Glomerular endothelial cell (primary cell): ENCODE measurements around the gene CPVL. TPM values are rescaled to one million over a fixed set of nuclear protein-coding genes. Genes with fewer than 3 reads are reported as not detected.

ENCODE experiments used
- DNase-seq: peaks from one replicate; pipeline ENCODE4 v3.0.0-alpha.2; 2011; ENCODE audit warnings: low read depth, low spot score; ENCODE audit errors: extremely low read depth
- total RNA-seq: library from RNA; depleted of rRNA; stranded (reverse); fragments of >200 nt; gene quantifications from 2 replicates; pipeline ENCODE4 v1.2.3, GENCODE V29; 2015

CPVL gene
- total RNA-seq, 1 donor from 2014 or later = 2.1 TPM

DNA sequence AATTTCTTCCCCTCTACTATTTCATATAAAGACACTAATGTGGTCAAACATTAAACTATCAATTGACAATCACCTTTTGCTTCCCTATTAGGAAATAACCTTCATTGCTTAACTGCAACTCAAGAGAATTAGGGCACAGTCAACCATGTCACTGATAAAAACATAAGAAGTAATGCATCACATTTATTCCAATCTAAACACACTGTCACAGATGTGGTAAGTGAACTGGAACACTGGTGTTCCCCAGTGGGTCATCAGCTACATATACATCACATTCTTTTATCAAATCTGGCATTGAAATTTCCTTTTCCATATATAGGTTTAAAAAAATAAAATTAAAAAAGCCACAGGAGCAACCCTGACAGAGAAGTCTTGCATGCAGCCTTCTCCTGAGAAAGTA lies 191.9 kb downstream of the CPVL start:
- DNase-seq = no peak

DNA sequence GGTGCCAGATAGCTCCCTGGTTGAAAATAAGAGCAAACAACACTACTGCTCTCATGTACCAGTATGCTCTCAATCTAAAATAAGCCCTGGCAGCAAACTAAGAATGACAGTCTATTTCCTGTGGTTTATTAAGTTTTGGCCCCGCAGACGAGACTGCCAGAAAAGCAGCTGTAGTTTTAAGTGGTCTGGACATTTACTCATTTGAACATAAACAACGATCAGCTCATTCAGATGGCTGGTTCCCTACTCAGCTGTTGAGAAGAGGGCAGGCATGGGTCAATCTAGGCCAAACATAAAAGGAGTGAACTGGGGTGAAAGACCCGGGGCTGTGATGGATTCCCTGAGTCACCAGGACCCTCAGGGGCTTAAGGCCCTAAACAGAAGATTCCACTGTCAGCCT lies 192.7 kb downstream of the CPVL start:
- DNase-seq = no peak

Other genes starting within 250 kb of the CPVL start
- gene TRIL, start 188.2 kb downstream of the CPVL start, total RNA-seq = 0.48 and 1.2 TPM in 2 replicates
- gene CHN2, start 48.2 kb upstream of the CPVL start, total RNA-seq = 6.9 and 7.0 TPM in 2 replicates